Activated CD4-positive, CD25-positive, alpha-beta regulatory T cell (primary cell): ENCODE measurements around the gene NEK11.
"Not testable (repeated sequence)": the region's sequence is repeated elsewhere in the genome, so short reads cannot be mapped to it uniquely, and the experiment has no call there.

Experiments used
- DNase-seq, 4 experiments: peaks; one replicate each; lab custom pipeline; 2025; lab: John Stamatoyannopoulos, UW

Gene NEK11

GRCh38 chr3:131361464-131362421, 335.1 kb downstream of the NEK11 start:
- peak in 2 of 4 experiments; percentile 2 to 4 for DNase-seq

DNA sequence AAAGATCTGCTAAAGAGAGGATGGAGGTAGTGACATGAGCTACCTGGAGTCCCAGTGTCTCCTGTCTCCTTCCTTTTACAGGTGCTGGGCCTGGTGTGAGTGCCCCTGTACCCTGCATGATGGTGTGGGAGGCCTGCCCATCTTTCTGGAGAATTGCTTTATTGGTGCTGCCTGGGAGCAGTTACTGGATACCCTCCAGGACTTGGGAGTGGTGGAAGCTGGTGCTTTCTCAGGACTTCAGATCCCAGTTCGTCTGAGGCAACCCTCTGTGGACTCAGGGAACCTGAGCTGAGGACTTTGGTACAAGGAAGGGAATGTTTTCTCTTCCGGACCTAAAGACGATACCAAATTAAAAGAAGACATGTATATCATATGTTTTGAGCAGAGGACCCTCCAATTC, 336.6 kb downstream of the NEK11 start:
- DNase-seq: no peak

- DNase-seq: no peak
Observed at GRCh38 chr3:131370935-131371687, 344.4 kb downstream of the NEK11 start.

DNA sequence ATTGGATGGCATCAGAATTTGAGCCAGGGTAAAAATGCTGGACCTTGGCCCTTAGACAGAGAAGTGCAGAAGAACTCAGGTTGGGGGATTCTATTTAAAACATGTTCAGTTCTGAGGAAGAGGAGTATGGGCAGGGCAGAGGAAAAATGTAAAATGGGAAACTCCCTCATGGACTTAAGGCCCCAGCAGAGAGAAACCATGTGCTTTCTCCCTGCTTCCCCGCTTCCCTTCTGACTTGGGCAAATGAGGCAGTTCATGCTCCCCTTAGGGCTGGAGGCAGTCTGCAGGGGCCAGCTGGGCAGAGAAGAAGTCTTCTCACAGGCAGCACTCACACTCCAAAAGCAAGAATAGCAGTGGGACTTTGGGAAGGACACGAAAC, 345.0 kb downstream of the NEK11 start:
- no peak for DNase-seq

GRCh38 chr3:131374741-131375140, 348.1 kb downstream of the NEK11 start:
- no peak for DNase-seq

- DNase-seq: not testable (repeated sequence)
Observed at GRCh38 chr3:131380821-131381444, 354.3 kb downstream of the NEK11 start.

DNA sequence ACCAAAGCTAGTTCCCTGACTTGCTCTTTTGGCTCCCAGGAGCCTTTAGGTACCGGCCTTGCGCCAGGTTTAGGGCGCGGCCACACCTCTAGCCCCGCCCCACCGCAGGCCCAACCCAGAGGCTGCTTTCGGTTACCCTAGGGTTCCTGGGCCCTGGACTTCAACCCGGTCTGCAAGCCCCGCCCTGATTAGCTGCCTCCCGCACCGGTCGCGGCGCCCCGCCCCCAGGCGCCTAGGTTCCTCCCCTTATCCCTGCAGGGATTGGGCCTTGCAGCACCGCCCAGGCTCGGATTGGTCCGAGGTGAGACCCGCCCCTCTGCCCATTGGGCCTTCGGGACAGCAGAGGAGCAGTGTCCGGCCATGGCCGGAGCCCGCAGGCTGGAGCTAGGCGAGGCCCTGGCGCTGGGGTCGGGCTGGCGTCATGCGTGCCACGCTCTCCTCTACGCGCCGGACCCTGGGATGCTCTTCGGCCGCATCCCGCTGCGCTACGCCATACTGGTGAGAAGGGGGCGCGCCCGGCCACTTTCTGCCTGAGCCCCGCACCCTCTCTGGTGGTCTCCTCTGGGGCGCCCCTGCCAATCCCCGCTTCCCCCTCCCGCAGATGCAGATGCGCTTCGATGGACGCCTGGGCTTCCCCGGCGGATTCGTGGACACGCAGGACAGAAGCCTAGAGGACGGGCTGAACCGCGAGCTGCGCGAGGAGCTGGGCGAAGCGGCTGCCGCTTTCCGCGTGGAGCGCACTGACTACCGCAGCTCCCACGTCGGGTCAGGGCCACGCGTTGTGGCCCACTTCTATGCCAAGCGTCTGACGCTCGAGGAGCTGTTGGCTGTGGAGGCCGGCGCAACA, 355.0 kb downstream of the NEK11 start, which contains the start of gene NUDT16:
Gene NUDT16, plus strand, starts transcription at position 330 of the 847 bp plus-strand sequence. Its CDS starts 31 bp downstream, at position 361.
- peak; percentile 91 to 96 (median 94) for DNase-seq

- DNase-seq: no peak
Observed at GRCh38 chr3:131386429-131387165, 359.9 kb downstream of the NEK11 start.

DNA sequence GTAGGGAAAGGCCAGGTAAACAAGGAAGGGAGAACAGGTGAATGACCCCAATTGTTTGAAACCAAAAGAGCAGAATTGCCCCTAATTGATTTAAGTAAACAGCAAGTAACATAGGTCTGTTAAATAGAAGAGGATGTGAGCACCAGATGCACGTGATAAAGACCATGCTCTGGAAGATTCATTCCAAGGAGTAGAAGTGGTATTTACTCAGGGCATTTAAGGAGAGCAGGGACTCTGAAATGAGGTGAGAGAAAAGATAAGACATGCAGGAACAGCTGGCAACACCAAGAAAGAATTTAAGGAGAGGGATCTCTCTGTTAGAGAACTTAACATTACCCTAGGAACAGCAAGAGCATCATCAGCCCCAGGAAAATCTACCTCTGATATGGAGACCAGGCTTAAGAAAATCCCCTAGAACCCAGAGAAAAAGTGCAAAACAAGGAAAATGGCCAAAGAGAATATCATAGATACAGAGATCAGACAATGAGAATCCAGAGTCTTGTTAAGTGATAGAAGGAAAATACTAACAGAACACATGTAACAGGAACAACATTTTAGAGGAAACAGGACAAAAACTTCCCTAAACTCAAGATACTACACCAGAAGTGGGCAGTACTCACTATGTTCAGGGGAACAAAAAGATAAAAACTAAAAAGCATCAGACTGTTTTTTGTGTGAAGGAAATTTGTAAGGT, 361.3 kb downstream of the NEK11 start:
- no peak for DNase-seq

GRCh38 chr3:131388490-131388799, 361.8 kb downstream of the NEK11 start:
- DNase-seq: no peak

DNA sequence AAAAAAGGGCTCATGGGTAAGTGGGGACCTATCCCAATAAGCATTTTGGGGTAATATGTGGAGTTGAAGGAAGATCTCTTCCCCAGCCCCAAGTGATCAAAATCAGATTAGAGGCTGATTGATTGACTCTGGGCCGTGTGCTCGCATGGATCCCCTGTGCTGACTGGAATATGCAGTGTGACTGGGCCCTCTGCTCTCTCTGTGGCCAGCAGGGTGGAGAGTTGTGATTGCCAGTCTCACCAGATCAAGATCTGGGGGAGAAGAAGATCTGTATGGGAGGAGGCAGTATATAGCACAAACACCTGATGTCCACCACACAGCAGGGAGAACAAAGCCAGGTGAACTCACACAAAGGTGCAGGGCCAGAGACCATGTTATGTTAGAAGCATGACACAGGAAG, 363.7 kb downstream of the NEK11 start:
- DNase-seq: no peak

- no peak for DNase-seq
Observed at GRCh38 chr3:131393051-131393450, 366.4 kb downstream of the NEK11 start.

GRCh38 chr3:131393868-131394267, 367.2 kb downstream of the NEK11 start:
- no peak for DNase-seq

DNA sequence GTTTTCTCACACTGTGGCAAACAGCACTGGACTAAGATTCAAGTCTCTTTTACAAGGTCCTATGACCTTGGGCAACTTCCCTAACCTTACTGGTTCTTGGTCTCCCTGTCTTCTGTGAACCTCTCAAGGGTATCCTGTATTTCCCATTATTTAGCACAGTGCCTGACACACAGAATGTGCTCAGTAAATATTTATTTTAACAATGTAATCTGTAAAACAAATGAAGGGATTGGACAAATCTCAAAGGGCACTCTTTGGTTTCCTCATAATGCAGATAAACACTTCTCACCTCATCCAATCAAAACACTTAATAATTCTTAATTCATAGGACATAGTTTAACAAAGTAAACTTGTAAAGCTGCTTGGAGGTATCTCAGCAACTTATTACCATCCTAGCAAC, 367.7 kb downstream of the NEK11 start:
- DNase-seq: no peak

DNA sequence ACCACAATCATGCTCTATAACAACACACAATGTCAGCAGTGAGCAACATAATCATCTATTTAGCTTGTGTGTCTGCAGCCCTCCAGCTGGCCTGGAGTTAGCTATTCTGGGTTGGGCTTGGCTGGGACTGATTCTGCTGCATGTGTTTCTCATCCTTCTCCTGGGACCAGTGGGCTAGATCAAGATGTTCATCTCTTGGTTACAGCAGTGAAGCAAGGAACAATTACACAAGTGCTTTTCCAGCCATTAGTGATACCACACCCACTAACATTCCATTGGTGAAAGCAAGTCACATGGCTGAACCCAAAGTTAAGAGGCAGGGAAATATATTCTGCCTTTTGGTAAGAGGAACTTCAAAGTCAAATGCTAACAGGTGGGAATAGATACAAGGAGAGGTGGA, 369.5 kb downstream of the NEK11 start:
- no peak for DNase-seq

DNA sequence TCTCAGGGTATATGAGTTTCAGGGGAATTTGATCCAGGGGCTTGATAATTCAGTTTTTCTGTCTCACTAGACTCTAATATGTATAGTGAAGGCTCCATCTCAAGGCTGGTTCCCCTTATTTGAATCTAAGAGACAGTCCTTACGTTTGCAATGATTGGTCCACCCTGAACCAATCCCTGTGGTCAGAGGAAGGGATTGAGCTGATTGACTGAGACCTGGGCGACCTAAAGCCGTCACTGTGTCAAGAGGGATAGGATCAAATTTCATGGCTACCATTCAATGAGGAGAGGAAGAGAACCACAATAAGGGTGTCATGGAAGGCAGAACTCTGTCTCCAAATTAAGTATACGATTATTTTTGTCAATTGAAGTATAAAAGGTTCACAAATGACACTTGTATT, 371.2 kb downstream of the NEK11 start:
- DNase-seq: no peak
